A549 (cell line): ENCODE results near the gene BLACAT1.

ENCODE experiments used
- BCL3 ChIP-seq: fragments of >200 bp; sonication (Bioruptor Twin); formaldehyde crosslinking; IDR thresholded peaks from 3 replicates; pipeline ENCODE4 v1.6.1; 2016
- BHLHE40 ChIP-seq: IDR thresholded peaks from 2 replicates; pipeline ENCODE4 v1.6.1; 2012; ENCODE audit warnings: low read depth, low read length, inconsistent platforms
- CHD4 ChIP-seq: fragments of 200-600 bp; sonication (generic); IDR thresholded peaks from 2 replicates; pipeline ENCODE4 v1.6.1; 2016; ENCODE audit warnings: antibody characterized with exemption, mild to moderate bottlenecking, borderline replicate concordance
- CTCF ChIP-seq: fragments of >200 bp; sonication (Bioruptor Twin); formaldehyde crosslinking; IDR thresholded peaks from 3 replicates; pipeline ENCODE4 v1.5.1; 2016
- EP300 ChIP-seq, 2 experiments: fragments of >200 bp; sonication (Bioruptor Twin); formaldehyde crosslinking; IDR thresholded peaks; 2 replicates in 1 of 2; 3 replicates in 1 of 2; pipeline ENCODE4 v1.6.1; 2016 to 2017
- JUN ChIP-seq, 2 experiments: fragments of >200 bp; sonication (Bioruptor Twin); formaldehyde crosslinking; IDR thresholded peaks; 2 replicates in 1 of 2; 3 replicates in 1 of 2; pipeline ENCODE4 v1.6.1; 2016 to 2017
- PBX3 ChIP-seq: IDR thresholded peaks from 2 replicates; pipeline ENCODE4 v1.6.1; 2012
- PHF8 ChIP-seq: fragments of 200-600 bp; sonication (generic); IDR thresholded peaks from 2 replicates; pipeline ENCODE4 v1.6.1; 2016; ENCODE audit warnings: low read depth, mild to moderate bottlenecking, antibody characterized with exemption, moderate library complexity, borderline replicate concordance
- POLR2A ChIP-seq: IDR thresholded peaks from 2 replicates; pipeline ENCODE4 v1.6.1; 2012; ENCODE audit warnings: mild to moderate bottlenecking, low read length
- POLR2AphosphoS2 ChIP-seq: conservative IDR thresholded peaks from 2 replicates; pipeline ENCODE4 v1.6.1; 2012; ENCODE audit warnings: low read length, improper control_type of control experiment, inconsistent platforms
- RAD21 ChIP-seq, 2 experiments: fragments of >200 bp in 1 of 2; sonication (Bioruptor Twin) in 1 of 2; formaldehyde crosslinking in 1 of 2; IDR thresholded peaks in 1 of 2; conservative IDR thresholded peaks in 1 of 2; 2 replicates in 1 of 2; 3 replicates in 1 of 2; pipeline ENCODE4 v1.6.1; 2012 to 2018; ENCODE audit warnings: inconsistent platforms in 1 of 2
- RARB ChIP-seq: fragments of 250-450 bp; sonication (Bioruptor Pico); IDR thresholded peaks from 2 replicates; pipeline ENCODE4 v1.8.0; 2021; ENCODE audit warnings: mild to moderate bottlenecking, moderate library complexity
- REST ChIP-seq: fragments of 200-600 bp; sonication (generic); IDR thresholded peaks from 2 replicates; pipeline ENCODE4 v1.6.1; 2016; ENCODE audit warnings: antibody characterized with exemption, mild to moderate bottlenecking, moderate library complexity
- ZNF302 ChIP-seq: fragments of 250-450 bp; sonication (Bioruptor Pico); IDR thresholded peaks from 2 replicates; pipeline ENCODE4 v1.9.0; 2021; ENCODE audit warnings: inconsistent platforms, mild to moderate bottlenecking, moderate library complexity

- TF ChIP-seq BHLHE40 (no peak), POLR2A (no peak), RARB (CRISPR knock-in tag) (no peak), CTCF (no peak), POLR2AphosphoS2 (no peak), CHD4 (no peak), RAD21 (conservative IDR thresholded peaks at IDR 0.05 in 1 of 2, IDR thresholded peaks at IDR 0.05 in 1 of 2) (no peak), PBX3 (no peak), EP300 (IDR thresholded peaks at IDR 0.05) (no peak), PHF8 (no peak), REST (no peak), BCL3 (no peak), JUN (IDR thresholded peaks at IDR 0.05) (no peak), ZNF302 (no peak)
These were observed 5.9 kb downstream of the BLACAT1 start for GRCh38 chr1:205449750-205450443.
